Osteoblast (primary cell): ENCODE results near the gene TMTC3. TPM values are rescaled to one million over a fixed set of nuclear protein-coding genes. Genes with fewer than 3 reads are reported as not detected.

Experiments used
- DNase-seq: peaks from one replicate; pipeline ENCODE4 v3.0.0; 2011; ENCODE audit warnings: low spot score, mixed read lengths; ENCODE audit not compliant: insufficient read length; ENCODE audit errors: missing footprints
- H2AFZ ChIP-seq: 2 replicates; pipeline ENCODE4 v1.6.0; 2011; ENCODE audit warnings: mild to moderate bottlenecking, low read length
- H3K27ac ChIP-seq: 2 replicates; pipeline ENCODE4 v1.5.1; 2011; ENCODE audit warnings: mild to moderate bottlenecking, low read depth, low read length, moderate library complexity
- H3K27me3 ChIP-seq: 2 replicates; pipeline ENCODE4 v1.6.0; 2012; ENCODE audit warnings: mild to moderate bottlenecking, control low read depth, inconsistent platforms, low read length, moderate library complexity; ENCODE audit not compliant: insufficient read depth
- H3K36me3 ChIP-seq: 2 replicates; pipeline ENCODE4 v1.5.1; 2011; ENCODE audit warnings: mild to moderate bottlenecking, low read length, control low read depth, moderate library complexity; ENCODE audit not compliant: insufficient read depth
- H3K4me1 ChIP-seq: 2 replicates; pipeline ENCODE4 v1.5.1; 2011; ENCODE audit warnings: mild to moderate bottlenecking, low read length, control low read depth, moderate library complexity; ENCODE audit not compliant: insufficient read depth
- H3K4me2 ChIP-seq: 2 replicates; pipeline ENCODE4 v1.6.0; 2011; ENCODE audit warnings: mild to moderate bottlenecking, low read length; ENCODE audit not compliant: insufficient read depth
- H3K4me3 ChIP-seq: fragments of 200-600 bp; sonication (generic); 3 replicates; pipeline ENCODE4 v1.5.1; 2012; ENCODE audit warnings: mild to moderate bottlenecking, low read length, inconsistent platforms; ENCODE audit not compliant: insufficient read depth
- H3K79me2 ChIP-seq: 2 replicates; pipeline ENCODE4 v1.6.0; 2012; ENCODE audit warnings: mild to moderate bottlenecking, low read length, control low read depth, inconsistent platforms; ENCODE audit not compliant: insufficient read depth
- H3K9me3 ChIP-seq: 2 replicates; pipeline ENCODE4 v1.5.1; 2011; ENCODE audit warnings: low read depth, low read length, control low read depth
- H4K20me1 ChIP-seq: 2 replicates; pipeline ENCODE4 v1.6.0; 2012; ENCODE audit warnings: mild to moderate bottlenecking, low read length, control low read depth; ENCODE audit not compliant: insufficient read depth
- total RNA-seq: library from RNA; depleted of rRNA; stranded (reverse); fragments of >200 nt; gene quantifications from 2 replicates; pipeline ENCODE4 v1.2.3, GENCODE V29; 2012
- TF ChIP-seq, protein P1 (sequence below): IDR thresholded peaks from 2 replicates; pipeline ENCODE4 v1.5.1; 2011; ENCODE audit warnings: mild to moderate bottlenecking, low read depth, low read length, moderate library complexity; ENCODE audit errors: extremely low read depth

TMTC3 gene
- total RNA-seq, 1 donor: 46.3 TPM

GRCh38 chr12:88247241-88247643 lies 105.1 kb downstream of the TMTC3 start:
- no peaks in the 10 kb centered on the region for H3K27me3 ChIP-seq
- no peak overlapping the region for H3K4me3 ChIP-seq
- H3K9me3 ChIP-seq: no peaks in the 10 kb centered on the region
- H2AFZ ChIP-seq: no peak overlapping the region
- TF ChIP-seq, protein P1, sequence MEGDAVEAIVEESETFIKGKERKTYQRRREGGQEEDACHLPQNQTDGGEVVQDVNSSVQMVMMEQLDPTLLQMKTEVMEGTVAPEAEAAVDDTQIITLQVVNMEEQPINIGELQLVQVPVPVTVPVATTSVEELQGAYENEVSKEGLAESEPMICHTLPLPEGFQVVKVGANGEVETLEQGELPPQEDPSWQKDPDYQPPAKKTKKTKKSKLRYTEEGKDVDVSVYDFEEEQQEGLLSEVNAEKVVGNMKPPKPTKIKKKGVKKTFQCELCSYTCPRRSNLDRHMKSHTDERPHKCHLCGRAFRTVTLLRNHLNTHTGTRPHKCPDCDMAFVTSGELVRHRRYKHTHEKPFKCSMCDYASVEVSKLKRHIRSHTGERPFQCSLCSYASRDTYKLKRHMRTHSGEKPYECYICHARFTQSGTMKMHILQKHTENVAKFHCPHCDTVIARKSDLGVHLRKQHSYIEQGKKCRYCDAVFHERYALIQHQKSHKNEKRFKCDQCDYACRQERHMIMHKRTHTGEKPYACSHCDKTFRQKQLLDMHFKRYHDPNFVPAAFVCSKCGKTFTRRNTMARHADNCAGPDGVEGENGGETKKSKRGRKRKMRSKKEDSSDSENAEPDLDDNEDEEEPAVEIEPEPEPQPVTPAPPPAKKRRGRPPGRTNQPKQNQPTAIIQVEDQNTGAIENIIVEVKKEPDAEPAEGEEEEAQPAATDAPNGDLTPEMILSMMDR: no peak
- H3K36me3 ChIP-seq: no peaks in the 10 kb centered on the region
- H3K79me2 ChIP-seq: no peaks in the 10 kb centered on the region
- H3K27ac ChIP-seq: peak overlapping the region; percentile 34
- H4K20me1 ChIP-seq: no peaks in the 10 kb centered on the region
- peak; percentile 58 for DNase-seq
- H3K4me2 ChIP-seq: peak overlapping the region; percentile 7
- H3K4me1 ChIP-seq: peaks cover 32% of the 10 kb centered on the region

- Histone ChIP-seq H3K27ac (no peak overlapping the region), H3K4me1 (peaks cover 20% of the 10 kb centered on the region), H3K27me3 (no peaks in the 10 kb centered on the region), H3K4me3 (no peak overlapping the region), H3K9me3 (no peaks in the 10 kb centered on the region), H2AFZ (no peak overlapping the region), H3K4me2 (no peak overlapping the region), H4K20me1 (no peaks in the 10 kb centered on the region), H3K79me2 (no peaks in the 10 kb centered on the region), H3K36me3 (no peaks in the 10 kb centered on the region)
- DNase-seq: no peak
- TF ChIP-seq, protein P1: no peak
Observed at GRCh38 chr12:88248606-88249005, 106.5 kb downstream of the TMTC3 start.

Other genes starting within 250 kb of the TMTC3 start
- under 0.01 TPM in 1 of 2 replicates, not detected in the other for gene C12orf50, start 112.9 kb upstream of the TMTC3 start, total RNA-seq
- gene CEP290, start 219 bp upstream of the TMTC3 start, total RNA-seq: 20.3 and 22.4 TPM in 2 replicates